Measurements from ENCODE around the gene APPBP2.

The APPBP2 gene

DNA sequence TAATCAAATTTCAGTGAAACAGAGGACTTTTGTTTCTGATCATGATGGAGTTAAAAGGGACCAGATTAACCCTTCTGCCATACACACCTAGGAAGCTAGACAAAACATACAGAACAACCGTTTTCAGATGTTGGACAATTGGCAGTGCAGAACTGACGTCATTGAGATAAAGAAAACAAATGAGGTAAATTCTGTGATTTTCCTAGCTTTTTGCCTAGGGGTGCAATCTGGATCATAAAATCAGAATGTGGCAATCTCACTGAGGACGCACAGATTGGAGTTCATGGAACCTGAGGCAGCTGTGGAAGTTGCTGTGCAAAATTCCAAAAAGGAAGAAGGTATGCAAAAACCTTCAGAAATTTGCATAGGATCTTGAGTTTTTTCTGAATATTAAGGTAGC lies 119.2 kb downstream of the APPBP2 start:
- H3K4me3 ChIP-seq (ENCODE audit: low read depth, low read length): no peak overlapping the region
- TF ChIP-seq, protein P1, sequence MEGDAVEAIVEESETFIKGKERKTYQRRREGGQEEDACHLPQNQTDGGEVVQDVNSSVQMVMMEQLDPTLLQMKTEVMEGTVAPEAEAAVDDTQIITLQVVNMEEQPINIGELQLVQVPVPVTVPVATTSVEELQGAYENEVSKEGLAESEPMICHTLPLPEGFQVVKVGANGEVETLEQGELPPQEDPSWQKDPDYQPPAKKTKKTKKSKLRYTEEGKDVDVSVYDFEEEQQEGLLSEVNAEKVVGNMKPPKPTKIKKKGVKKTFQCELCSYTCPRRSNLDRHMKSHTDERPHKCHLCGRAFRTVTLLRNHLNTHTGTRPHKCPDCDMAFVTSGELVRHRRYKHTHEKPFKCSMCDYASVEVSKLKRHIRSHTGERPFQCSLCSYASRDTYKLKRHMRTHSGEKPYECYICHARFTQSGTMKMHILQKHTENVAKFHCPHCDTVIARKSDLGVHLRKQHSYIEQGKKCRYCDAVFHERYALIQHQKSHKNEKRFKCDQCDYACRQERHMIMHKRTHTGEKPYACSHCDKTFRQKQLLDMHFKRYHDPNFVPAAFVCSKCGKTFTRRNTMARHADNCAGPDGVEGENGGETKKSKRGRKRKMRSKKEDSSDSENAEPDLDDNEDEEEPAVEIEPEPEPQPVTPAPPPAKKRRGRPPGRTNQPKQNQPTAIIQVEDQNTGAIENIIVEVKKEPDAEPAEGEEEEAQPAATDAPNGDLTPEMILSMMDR (IDR thresholded peaks at IDR 0.05; ENCODE audit: borderline replicate concordance, insufficient read depth, low read depth, low read length): no peak

DNA sequence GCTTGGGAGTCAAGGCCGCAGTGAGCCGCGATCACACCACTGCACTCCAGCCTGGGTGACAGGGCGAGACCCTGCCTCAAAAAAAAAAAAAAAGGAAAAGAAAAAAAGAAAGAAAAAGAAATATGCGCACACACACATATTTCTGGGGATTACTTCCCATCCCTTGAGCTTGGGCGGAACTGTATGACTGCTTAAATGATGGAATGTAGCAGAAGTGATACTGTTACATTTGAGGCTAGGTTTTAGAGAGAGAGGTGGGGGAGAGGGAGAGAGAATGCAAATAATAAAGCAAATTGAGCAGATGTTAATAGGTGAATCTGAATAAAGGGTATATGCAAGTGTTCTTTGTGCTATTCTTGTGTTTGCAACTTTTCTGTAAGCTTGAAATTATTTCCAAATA lies 122.1 kb downstream of the APPBP2 start:
- no peak overlapping the region for H3K4me3 ChIP-seq (ENCODE audit: low read depth, low read length)
- TF ChIP-seq, protein P1 (IDR thresholded peaks at IDR 0.05; ENCODE audit: borderline replicate concordance, insufficient read depth, low read depth, low read length): no peak

DNA sequence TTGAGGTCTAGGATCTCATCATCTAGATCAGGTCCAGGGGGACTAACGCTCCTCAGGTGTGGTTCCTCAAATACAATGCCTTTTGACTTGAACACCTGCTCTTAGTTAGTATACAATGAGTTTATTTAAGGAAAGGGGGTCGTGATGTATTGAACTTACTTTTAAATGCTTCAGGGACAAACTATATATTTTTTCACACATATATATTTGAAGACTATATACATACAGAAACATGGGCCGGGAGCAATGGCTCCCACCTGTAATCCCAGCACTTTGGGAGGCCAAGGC lies 122.6 kb downstream of the APPBP2 start:
- H3K4me3 ChIP-seq (ENCODE audit: low read depth, low read length): no peak overlapping the region
- TF ChIP-seq, protein P1 (IDR thresholded peaks at IDR 0.05; ENCODE audit: borderline replicate concordance, insufficient read depth, low read depth, low read length): no peak

DNA sequence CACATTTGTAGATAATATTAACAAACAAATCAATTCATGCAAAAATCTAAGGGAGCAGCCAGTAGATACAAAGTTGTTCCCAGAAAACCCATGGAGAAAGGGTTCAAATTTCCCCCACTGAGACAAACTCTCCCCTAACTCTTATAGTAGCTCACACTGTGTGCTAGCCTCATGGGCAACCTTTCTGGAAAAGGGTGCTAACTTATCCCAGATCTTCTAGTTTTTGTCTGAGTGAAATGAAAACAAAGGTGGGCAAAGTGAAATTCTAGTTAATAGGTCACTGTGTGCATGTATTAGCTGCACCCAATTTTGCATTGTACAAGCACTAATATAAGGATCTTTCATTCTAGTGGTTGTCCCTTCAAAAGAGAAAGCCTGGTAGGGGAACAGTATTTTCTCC lies 124.2 kb downstream of the APPBP2 start:
- H3K4me3 ChIP-seq (ENCODE audit: low read depth, low read length): no peak overlapping the region
- TF ChIP-seq, protein P1 (IDR thresholded peaks at IDR 0.05; ENCODE audit: borderline replicate concordance, insufficient read depth, low read depth, low read length): no peak

DNA sequence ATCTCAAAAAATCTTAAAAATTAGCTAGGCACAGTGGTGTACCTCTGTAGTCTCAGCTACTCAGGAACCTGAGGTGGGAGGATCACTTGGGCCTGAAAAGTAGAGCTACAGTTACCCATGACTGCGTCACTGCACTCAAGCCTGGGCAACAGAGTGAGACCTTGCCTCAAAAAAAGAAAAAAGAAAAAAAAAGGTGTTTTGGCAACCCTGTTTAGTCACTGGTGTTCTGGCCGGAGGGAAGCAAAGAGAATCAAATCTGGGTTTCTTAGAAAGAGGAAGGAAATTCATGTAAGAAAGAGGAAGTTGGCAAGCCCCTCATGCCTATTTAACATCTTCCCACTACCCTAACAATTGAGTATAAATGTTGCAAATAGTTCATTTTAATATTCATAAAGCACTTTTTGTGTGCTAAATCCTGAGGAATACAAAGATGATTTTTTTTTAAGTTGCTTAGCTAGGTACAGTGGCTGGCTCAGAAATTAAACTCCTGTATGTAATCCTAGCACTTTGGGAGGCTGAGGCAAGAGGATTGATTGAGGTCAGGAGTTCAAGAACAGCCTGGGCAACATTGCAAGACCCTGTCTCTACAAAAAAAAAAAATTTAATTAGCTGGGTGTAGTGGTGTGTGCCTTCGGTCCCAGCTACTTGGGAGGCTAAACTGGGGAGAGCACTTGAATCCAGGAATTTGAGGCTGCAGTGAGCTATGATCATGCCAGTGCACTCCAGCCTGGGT lies 127.6 kb downstream of the APPBP2 start:
- no peak overlapping the region for H3K4me3 ChIP-seq (ENCODE audit: low read depth, low read length)
- TF ChIP-seq, protein P1 (IDR thresholded peaks at IDR 0.05; ENCODE audit: borderline replicate concordance, insufficient read depth, low read depth, low read length): no peak

DNA sequence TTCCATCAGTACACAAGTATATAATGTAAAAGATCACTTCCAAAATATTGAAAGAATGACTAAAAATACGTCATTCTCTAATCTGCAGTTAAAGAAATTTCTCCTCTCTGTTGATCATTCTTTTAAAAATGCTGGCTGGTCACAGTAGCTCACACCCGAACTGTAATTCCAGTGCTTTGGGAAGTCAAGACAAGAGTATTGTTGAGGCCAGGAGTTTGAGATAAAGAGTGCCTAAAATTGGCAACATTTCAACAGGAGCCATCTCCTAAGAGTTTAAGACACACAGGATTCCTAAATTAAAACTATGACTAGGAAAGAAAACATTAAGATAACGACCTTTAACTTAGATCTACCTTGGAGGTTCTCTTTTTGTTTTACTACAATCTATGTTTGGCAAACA lies 129.6 kb downstream of the APPBP2 start:
- no peak overlapping the region for H3K4me3 ChIP-seq (ENCODE audit: low read depth, low read length)
- TF ChIP-seq, protein P1 (IDR thresholded peaks at IDR 0.05; ENCODE audit: borderline replicate concordance, insufficient read depth, low read depth, low read length): no peak

DNA sequence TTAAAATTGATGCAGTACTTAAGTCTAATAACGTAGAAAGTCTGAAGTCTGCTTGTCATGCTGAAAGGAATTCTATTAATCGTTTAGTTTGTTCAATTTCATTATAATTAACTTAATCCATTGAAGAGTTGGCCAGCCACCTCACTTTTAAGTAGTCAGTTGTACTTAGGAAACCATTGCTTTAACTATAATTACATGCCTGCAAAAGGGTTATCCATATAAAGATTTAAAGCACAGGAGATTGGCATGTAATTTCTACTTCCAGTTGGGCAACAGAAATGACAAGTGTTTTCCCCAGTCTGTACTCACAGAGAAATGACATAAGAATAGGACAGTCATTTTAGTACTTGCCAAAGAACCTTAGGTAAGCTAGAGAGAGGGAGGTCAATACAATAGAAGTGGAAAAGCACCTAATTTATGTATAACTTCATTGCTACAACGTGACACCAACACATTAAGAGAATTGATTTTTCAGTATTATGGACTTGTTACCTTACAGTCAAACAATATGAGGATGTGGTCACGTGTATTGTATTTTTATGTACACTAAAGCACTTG lies 130.5 kb downstream of the APPBP2 start:
- TF ChIP-seq, protein P1 (IDR thresholded peaks at IDR 0.05; ENCODE audit: borderline replicate concordance, insufficient read depth, low read depth, low read length): no peak

More for the DNA sequence above, 130.5 kb downstream of the APPBP2 start:
- no peak overlapping the region for H3K4me3 ChIP-seq (ENCODE audit: low read depth, low read length)
